ENCODE measurements around the gene DCAF11. TPM values are rescaled to one million over a fixed set of nuclear protein-coding genes. Genes with fewer than 3 reads are reported as not detected.

DCAF11 gene
- total RNA-seq, 2 donors from 2014 or later: 52.8 to 54.2 TPM

GRCh38 chr14:24165785-24166184 lies 51.2 kb downstream of the DCAF11 start:
- Histone ChIP-seq H3K4me3 (no peak overlapping the region), H3K4me1 (ENCODE audit: control insufficient read depth in 1 of 2, low read depth in 2 of 2) (peaks cover 15 to 34% of the 10 kb centered on the region in 2 donors), H3K27ac (no peak overlapping the region), H3K9me3 (no peaks in the 10 kb centered on the region), H3K36me3 (peaks cover 43% of the 10 kb centered on the region), H3K27me3 (replicated peaks; ENCODE audit: insufficient read depth) (no peaks in the 10 kb centered on the region)
- DNase-seq (ENCODE audit: low spot score) (no peak), ATAC-seq (ENCODE audit: insufficient number of reproducible peaks, low FRiP score, low read depth) (no peak)
- no peak for TF ChIP-seq CTCF (IDR thresholded peaks at IDR 0.05)

GRCh38 chr14:24167469-24168114 lies 53.0 kb downstream of the DCAF11 start:
- Histone ChIP-seq H3K36me3 (peaks cover 43% of the 10 kb centered on the region), H3K27ac (no peak overlapping the region), H3K4me3 (no peak overlapping the region), H3K9me3 (no peaks in the 10 kb centered on the region), H3K27me3 (replicated peaks; ENCODE audit: insufficient read depth) (no peaks in the 10 kb centered on the region), H3K4me1 (ENCODE audit: control insufficient read depth in 1 of 2, low read depth in 2 of 2) (peaks cover 8 to 33% of the 10 kb centered on the region in 2 donors)
- ATAC-seq (ENCODE audit: insufficient number of reproducible peaks, low FRiP score, low read depth): no peak
- DNase-seq (ENCODE audit: low spot score): no peak
- TF ChIP-seq CTCF (IDR thresholded peaks at IDR 0.05): no peak

DNA sequence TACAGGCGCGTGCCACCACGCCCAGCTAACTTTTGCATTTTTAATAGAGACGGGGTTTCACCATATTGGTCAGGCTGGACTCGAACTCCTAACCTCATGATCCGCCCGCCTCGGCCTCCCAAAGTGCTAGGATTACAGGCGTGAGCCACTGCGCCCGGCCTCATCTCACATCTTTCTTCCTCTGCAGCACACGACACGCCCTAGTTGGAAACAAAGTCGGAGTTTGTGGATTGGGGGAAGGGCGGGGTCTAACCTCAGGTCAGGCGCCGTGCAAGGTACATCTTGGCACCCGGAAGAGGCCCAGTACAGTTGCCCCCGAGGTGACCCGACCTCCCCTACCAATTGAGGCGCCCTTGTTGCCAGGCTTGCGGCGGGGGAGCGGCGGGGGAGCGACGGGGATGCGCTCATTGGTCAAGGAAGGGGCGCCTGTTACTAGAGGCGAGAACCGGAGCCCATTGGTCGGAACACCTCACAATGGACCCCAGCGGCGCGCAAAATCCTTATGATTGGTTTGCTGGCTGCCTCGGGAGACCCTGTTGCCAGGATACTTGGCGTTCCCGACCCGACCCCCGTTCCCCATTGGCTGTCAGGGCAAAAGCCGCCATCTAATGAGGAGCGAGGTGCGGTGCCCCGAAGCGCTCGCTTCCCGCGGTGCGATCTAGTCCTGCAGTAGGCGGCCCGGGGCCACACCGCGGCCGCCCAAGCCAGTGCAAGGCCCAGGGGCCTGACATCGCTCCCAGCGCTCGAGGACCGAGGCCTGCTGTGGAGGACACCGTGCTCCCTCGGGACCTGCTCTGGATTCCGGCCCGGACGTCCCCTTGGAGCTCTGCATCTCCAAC lies 57.1 kb downstream of the DCAF11 start, which contains the start of gene REC8:
Gene REC8 (plus strand): TSS at position 659 of the 839 bp plus-strand sequence. CDS start 473 bp downstream, outside the sequence.
- Histone ChIP-seq H3K4me3 (peak within 1 kb of the TSS; percentile 69), H3K9me3 (no peaks in the 10 kb centered on the region), H3K4me1 (ENCODE audit: control insufficient read depth in 1 of 2, low read depth in 2 of 2) (peaks cover 0 to 13% of the 10 kb centered on the region in 2 donors), H3K27ac (no peak within 1 kb of the TSS), H3K36me3 (peaks cover 3% of the 10 kb centered on the region), H3K27me3 (replicated peaks; ENCODE audit: insufficient read depth) (no peaks in the 10 kb centered on the region)
- DNase-seq (ENCODE audit: low spot score): peak; percentile 38
- ATAC-seq (ENCODE audit: insufficient number of reproducible peaks, low FRiP score, low read depth): no peak
- TF ChIP-seq CTCF (IDR thresholded peaks at IDR 0.05): no peak

GRCh38 chr14:24172261-24172860 lies 57.8 kb downstream of the DCAF11 start:
- ATAC-seq (ENCODE audit: insufficient number of reproducible peaks, low FRiP score, low read depth) (no peak), DNase-seq (ENCODE audit: low spot score) (no peak)
- peaks cover 0 to 13% of the 10 kb centered on the region in 2 donors for H3K4me1 ChIP-seq (ENCODE audit: control insufficient read depth in 1 of 2, low read depth in 2 of 2)
- H3K9me3 ChIP-seq: no peaks in the 10 kb centered on the region
- no peak for TF ChIP-seq CTCF (IDR thresholded peaks at IDR 0.05)
- peak overlapping the region; percentile 69 for H3K4me3 ChIP-seq
- H3K27ac ChIP-seq: no peak overlapping the region
- H3K36me3 ChIP-seq: no peaks in the 10 kb centered on the region
- H3K27me3 ChIP-seq (replicated peaks; ENCODE audit: insufficient read depth): no peaks in the 10 kb centered on the region

- Histone ChIP-seq H3K4me1 (ENCODE audit: control insufficient read depth in 1 of 2, low read depth in 2 of 2) (peaks cover 0 to 13% of the 10 kb centered on the region in 2 donors), H3K27ac (no peak overlapping the region), H3K27me3 (replicated peaks; ENCODE audit: insufficient read depth) (no peaks in the 10 kb centered on the region), H3K36me3 (peaks cover 3% of the 10 kb centered on the region), H3K4me3 (no peak overlapping the region), H3K9me3 (no peaks in the 10 kb centered on the region)
- no peak for ATAC-seq (ENCODE audit: insufficient number of reproducible peaks, low FRiP score, low read depth)
- no peak for DNase-seq (ENCODE audit: low spot score)
- TF ChIP-seq CTCF (IDR thresholded peaks at IDR 0.05): no peak
These were observed 58.3 kb downstream of the DCAF11 start for GRCh38 chr14:24172871-24173281.

All from thoracic aorta (tissue), 2 donors.